ENCODE results near the gene NOTCH1.
"Not testable (repeated sequence)": the region's sequence is repeated elsewhere in the genome, so short reads cannot be mapped to it uniquely, and the experiment has no call there.

NOTCH1 gene

DNA sequence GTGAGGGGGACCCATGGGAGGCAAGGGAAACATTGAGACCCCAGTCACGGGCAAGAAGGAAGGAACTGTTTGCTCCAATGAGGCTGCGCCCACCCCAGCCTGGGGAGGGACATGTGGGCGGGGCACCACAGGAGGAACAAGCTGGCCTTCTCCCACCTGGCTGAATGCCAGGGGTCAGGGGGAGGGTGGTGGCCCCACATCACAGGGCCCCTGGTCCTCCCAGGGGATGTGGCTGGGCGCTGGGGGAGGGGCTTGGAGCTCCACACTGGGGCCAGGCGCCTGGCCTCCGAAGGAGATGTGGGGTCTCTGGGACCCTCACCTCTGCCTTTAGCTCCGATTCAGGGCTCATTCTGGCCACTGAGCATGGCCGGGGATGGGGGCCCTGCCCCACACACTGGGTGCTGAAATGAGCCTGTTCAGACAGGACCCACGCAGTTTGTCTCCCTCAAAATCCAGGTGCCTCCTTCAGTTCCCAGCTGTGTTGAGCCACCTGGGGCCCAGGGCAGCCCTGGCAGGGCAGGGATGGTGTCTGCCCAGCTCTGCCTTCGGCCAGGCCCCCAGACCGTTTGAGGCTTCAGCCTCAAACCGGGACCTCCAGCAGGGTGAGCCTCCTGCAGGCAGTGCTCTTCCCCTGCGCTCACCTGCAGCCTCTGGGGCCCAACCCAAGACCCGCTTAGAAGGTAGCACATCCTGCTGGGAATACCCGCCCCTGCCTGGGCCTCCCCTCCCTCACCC, 33.2 kb upstream of the NOTCH1 start:
- peak; percentile 65 for DNase-seq (ENCODE audit: low spot score)

DNA sequence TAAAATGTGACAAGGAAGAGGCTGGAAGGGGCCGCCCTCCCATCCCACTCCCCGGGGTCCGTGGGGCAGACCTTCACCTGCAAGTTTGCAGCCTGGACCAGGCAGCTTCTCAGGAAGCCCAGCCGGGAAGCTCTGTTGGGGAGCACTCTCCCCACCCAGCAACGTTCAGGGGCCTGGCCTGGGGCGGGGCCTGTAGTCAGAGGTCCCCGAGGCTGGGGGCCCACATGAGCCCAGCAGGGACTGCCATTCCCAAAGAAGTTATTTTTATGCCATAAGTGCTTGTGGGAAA, 32.7 kb upstream of the NOTCH1 start:
- no peak for DNase-seq (ENCODE audit: low spot score)

DNA sequence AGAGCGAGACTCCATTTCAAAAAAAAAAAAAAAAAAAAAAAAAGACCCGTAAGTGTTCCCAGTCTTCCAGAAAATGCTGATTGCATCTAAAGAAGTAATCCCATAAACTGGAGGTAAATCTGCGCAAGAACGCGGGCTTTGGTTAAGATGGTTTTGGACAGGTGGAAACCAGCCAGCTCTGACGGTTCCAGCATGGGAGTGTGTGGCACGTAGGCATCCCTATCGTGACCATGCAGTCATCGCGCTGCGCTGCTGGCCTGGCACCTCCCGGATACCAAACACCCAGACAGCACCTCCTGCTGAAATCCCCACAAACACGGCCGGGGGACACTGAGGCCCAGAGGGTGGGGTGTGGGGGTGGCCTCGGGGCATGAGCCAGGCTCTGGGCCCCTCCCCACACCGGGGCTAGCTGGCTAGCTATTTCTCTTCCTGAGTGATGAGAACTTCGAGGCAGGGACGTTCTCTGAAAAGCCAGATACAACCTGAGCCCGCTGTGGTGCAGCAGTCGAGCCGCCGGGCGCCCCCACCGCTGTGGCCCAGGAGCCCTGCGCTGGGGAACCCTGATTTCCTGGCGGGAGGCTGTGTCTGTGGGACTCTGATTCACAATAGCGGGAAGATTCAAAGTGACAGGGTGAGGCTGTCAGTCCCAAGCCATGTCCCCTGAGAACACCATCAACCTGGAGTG, 32.2 kb upstream of the NOTCH1 start:
- no peak for DNase-seq (ENCODE audit: low spot score)

DNA sequence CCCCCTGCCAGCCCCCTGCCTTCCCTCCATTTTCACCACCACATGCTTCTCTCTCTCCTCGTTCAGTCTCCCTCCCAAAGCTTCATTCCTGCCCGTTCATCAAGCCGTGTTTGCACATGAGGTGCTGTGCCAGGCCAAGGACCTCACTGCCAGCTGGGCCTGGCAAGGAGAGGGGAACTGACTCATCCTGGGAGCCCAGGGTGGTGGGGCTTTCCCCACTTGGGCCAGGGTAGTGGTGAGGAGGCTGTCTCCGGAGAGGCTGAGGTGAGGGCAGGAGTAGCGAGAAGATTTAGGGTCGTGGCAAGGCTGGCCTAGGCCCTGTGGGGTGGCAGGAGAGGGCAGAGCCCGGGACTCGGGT, 30.4 kb upstream of the NOTCH1 start:
- DNase-seq (ENCODE audit: low spot score), result no peak

DNA sequence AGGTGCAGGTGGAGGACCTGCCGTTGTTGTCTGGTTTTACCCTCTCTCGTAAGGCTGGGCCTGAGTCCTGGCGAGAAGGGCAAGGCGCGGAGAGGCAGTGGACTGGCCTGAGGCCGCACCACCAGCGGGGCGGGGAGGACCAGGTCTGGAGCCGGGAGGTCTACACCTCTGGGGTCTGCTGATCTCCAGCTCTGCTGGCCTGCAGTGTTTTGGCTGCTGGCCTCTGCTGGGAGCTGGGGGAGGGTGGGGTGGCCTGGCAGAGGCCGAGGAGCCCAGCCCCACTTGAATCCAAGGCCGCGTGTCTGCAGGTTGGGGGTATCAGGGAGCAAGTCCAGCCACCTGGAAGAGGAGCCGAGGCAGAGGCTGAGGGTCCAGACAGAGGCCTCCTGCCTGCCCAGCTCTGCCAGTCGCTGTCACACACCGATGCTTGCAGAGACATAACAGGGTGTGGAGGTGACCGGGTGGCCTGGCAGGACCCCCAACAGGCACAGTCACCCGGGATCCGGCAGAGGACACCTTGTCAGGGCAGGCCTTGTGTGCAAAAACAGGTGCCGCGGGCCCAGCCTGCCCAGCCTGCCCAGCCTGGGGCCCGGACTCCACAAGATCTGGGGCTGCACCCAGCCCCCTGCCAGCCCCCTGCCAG, 29.9 kb upstream of the NOTCH1 start:
- DNase-seq (ENCODE audit: low spot score), result no peak

DNA sequence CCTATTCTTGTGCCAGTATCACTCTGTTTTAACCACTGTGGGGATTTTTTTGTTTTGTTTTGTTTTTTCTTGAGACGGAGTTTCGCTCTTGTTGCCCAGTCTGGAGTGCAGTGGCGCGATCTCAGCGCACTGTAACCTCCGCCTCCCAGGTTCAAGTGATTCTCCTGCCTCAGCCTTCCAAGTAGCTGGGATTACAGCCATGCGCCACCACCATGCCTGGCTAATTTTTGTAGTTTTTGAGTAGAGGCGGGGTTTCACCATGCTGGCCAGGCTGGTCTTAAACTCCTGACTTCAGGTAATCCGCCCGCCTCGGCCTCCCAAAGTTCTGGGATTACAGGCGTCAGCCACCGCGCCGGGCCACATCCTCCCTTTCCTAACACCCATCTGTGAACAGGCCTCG, 28.8 kb upstream of the NOTCH1 start:
- DNase-seq (ENCODE audit: low spot score), result not testable (repeated sequence)

DNA sequence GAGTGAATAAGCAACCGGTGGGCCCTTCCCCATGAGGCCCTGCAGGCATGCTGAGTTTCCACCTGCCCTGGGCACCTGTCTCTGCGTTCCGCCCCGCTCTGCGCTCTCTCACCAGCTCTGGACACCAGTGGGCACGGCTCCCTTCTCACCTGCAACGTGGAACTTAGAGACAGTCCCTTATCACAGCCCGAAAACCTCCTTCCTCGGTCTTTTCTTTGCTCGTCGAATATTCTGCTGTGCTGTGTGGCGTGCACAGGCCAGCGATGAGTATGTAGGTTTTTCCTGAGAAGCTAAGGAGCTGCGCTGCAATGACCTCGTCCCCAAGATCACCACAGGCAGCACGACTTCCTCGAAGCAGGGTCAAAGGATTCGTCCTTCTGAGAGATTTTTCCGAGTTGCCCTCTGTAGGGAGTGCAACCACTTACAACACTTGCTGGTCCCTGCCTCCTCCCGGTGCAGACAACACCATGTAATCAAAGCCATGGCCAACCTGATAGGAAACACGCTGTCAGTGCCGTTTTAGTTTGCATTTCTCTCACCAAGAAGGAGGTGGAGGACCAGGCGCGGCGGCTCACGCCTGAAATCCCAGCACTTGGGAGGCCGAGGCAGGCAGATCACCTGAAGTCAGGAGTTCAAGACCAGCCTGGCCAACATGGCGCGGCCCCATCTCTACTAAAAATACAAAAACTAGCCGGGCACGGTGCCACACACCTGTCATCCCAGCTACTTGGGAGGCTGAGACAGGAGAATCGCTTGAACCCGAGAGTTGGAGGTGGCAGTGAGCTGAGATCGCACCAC, 27.2 kb upstream of the NOTCH1 start:
- no peak for DNase-seq (ENCODE audit: low spot score)

DNA sequence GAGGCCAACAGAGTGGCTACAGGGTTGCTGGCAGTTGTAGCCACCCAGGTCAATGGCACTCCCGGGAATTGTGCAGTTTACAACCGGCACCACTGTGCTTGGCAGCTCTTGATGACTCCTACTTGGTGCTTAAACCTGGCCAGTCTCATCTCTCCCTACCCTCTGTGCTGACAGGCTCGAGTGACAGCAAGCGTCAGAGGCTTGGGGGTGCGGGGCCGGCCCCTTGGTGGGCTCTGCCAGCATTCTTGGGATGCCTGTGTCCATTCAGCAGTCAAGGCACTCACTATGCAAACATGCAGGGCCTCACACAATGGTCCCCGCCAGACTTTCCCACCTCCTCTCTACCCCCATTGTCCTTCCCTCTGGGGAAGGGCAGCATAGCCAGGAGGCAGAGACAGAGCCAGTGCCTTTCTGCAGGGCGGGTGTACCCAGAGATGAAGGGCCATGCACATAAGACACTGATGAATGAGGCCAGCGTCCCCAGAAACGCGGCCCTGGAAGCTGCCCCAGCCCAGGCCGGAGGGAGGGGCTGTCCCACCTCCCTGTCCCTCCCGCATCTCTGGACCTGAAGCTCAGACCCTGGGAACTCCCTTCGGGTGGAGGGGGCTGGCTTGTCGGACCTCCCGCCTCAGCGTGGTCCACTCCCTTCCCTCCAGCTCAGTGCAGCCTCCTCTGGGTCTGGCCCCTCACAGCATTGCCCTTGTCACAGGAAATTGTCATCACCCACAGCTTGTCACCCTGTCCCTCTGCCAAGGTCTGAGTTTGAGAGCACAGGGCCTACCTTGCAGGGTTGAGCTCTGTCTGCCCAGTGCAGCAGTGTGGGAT, 26.4 kb upstream of the NOTCH1 start:
- DNase-seq (ENCODE audit: low spot score), result peak; percentile 65

DNA sequence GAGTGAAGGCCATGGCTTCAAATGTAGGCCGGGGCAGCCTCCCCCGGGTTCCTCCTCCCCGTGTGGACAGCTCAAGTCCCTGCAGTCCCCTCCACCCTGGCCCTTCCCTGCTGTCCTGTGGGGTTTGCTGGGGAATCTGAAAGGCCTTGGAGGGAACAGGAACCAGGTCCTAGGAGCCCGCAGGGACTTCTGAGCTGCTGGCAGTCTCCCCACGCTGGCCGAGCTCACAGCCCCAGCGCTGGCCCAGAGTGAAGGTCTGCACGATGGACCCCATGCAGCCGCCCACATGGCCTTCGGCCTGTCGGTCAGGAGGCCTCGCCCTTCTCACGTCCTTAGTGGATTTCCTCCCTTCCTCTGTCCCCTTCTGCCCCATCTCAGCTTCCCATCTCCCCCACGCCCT, 25.7 kb upstream of the NOTCH1 start:
- no peak for DNase-seq (ENCODE audit: low spot score)

DNA sequence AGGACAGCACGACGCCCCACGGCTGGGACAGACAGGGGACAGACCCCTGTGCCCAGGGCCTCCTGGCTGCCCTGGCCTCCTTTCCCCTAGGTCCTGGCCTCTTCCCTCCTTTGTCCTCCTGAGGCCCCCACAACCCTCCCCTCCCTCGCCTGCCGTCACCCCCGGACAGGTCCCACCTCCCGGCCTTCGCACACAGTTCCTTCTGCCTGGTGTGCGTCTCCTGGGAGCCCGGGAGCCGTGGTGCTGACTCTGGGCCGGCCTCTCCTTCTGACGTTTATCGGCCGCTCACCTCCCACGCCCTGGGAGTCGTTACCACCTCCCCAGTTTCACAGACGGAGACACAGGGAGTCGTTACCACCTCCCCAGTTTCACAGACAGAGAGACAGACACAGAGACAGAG, 25.1 kb upstream of the NOTCH1 start:
- no peak for DNase-seq (ENCODE audit: low spot score)

DNA sequence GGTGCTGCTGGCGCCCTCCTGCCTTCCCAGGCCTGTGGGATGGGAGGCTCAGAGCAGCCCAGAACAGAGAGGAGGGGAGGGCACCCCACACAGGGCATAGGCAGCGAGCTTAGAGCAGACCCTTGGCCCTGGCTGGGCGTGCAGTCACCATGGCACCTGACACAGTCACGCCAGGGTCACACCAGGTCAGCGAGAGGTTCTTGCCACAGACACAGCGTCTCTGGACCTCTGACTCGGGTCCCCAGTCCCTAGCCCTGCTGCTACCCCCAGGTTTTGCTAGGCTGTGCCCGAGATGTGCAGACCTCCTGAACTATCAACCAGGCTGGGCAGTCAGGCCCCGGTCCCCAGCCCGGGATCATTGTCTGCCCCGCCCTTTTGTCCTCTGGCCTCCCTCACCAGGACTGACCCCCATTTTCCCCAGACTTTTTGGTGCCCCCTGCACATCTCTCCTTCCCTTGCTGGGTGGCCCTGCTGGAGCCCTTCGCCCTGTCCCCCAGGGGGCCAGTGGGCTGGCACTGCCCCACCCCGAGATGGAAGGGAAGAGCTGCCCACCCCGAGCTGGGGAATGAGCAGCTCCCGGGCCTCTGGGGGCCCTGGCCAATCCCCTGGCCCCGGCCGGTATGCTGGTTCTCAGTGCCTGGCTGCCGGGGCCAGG, 24.5 kb upstream of the NOTCH1 start:
- DNase-seq (ENCODE audit: low spot score), result no peak

DNA sequence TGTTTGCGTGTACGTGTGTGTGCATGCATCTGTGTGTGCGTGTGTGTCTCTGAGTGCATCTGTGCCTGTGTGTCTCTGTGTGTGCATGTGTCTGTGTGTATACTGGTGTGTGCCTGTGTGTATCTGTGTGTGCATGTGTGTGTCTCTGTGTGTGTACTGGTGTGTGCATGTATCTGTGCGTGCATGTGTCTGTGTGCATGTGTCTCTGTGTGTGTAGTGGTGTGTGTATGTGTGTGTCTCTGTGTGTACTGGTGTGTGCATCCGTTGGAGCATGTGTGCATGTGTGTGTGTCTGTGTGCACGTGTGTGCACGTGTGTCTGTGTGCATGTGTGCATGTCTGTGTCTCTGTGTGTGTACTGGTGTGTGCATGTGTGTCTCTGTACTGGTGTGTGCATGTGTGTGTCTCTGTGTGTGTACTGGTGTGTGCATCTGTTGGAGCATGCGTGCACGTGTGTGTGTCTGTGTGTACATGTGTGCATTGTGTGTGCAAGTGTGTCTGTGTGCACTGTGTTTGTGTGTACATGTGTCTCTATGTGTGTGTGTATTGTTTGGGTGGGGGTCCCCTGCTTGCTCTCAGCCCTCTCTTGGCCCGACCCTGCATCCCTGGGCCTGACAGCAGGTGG, 23.8 kb upstream of the NOTCH1 start:
- no peak for DNase-seq (ENCODE audit: low spot score)

DNA sequence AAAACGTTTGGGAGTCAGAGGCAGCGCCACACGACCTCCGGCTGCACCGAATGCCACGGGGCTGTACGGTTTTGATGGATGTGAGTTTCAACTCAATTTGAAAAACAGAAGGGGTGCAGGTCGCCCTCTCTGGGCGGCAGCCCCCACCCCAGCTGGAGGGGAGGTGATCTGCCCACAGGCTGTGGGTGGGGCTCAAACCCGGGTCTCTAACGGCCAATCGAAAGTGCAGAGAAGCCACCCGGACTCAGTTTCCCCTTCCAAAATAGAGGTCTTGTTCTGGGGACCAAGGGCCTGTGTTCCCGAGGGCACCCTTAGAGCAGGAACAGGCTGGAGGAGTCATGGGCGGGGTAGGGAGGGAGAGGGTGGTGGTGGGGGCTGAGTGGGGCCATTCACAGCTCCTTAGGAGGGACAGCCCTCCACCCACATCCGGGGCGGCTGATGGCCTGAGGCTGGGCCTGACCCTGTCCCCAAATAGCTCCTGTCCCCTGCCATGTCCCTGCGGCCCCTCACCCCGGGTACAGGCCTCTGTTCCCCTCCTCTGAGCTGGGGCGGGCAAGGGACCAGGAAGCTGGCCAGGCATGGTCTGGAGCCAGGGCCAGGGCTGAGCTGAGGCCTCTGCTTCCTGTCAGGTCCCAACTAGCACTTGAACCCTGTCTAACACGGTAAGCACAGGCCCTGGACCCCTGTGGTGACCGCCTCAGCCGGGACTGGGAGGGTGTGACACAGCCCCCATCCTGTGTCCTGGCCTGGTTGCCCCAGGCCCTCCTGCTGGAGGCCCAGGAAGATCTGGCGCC, 22.6 kb upstream of the NOTCH1 start:
- DNase-seq (ENCODE audit: low spot score), result no peak

DNA sequence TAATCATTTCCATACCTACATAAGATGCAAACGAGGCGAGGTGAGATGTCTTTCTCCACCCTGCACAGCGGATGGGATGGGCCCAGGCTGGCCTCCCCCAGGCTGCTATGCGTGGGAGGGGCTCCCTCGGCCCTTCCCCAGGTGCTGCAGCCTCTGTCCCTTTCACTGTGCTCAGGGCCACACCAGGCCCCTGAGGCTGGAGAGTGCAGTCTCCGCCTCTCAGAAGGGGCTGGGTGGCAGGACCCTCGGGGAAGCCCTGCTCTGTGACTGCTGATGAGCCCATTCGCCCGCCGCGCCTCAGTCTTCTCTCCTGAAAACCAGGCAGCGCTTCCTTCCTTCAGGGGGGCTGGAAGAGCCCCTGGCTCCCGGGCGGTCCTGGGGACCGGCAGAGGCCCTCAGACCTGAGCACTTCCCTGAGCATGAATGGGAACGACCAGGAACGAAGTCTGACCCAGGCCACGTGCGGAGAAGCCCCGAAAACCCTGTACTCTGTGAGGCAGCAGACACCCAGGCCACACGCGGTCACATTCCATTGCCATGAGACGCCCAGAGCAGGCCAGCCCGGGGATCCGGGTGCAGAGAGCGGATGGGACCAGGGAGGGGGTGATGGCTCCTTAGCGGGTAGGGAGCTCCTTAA, 21.9 kb upstream of the NOTCH1 start:
- peak; percentile 87 for DNase-seq (ENCODE audit: low spot score)

DNA sequence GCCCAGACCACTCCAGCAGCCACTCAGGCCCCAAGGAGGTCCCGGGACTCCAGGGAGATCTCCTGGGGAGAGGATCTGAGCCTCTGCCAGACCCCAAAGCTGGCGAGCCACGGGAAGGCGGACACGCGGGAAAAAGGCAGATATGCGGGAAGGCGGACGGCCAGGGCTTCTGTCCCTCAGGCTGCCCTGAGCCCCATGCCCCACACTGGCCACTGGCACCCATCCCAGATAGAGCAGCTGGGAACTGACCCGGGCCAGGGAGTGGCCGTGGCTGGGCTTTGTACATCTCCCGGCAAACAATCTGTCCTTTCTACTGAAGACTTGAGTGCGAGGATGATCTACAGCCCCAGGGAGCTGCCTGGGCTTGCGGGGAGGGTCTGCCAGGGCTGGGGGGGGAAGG, 21.1 kb upstream of the NOTCH1 start:
- no peak for DNase-seq (ENCODE audit: low spot score)

DNA sequence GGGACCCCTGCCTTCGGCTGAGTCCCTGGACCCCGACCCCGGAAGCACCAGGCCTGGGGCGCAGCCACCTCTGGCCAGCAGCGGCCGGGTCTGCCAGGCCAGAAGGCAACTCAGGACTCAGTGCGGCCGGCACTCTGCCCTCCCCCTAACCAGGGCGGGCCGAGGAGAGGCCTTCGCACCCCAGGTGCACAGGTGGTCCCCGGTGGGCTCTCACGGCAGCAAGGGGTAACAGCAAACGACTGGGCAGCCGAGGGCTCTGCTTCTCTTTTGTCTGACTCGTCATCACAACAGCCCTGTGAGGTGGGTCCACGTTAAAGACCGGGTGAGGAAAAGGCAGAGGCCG, 20.7 kb upstream of the NOTCH1 start:
- no peak for DNase-seq (ENCODE audit: low spot score)

DNA sequence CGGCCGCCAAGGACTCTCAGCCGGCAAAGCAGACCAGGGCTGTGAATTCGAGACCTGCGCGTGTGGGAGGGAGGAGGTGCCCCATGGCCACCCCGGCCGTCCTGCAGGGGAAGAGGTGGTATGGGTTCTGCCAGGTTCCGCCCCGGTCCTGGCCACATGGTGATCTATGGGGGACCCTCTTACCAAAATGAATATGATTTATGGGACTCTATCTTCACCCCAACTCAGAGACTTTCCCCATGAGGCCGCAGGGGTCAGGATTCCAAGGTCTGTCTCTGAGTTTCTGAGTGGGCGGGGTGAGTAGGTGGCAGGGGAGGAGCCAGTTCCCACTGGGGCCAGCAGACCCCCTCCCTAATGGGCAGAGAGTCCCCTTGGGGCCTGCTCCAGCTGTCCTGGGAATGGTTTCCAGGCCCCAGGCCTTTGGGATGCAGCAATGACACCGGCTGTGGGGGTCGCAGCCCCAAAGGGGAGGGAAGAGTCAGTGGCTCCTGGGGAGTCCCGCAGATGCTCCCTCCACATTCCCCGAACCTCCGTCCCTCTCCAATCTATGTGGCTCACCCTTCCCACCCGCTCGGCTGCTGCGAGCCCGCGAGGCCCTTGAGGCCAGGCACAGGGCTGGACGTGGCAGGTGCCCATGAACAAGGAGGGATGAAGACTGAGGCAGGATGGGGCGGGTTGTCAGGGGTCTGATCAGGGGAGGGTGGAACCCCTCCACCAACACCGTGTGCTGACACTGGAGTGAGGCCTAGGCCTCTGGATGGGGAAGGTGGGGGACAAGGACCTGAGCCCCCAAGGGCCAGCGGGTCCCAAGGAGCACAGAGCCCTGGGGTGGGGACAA, 20.1 kb upstream of the NOTCH1 start:
- no peak for DNase-seq (ENCODE audit: low spot score)

DNA sequence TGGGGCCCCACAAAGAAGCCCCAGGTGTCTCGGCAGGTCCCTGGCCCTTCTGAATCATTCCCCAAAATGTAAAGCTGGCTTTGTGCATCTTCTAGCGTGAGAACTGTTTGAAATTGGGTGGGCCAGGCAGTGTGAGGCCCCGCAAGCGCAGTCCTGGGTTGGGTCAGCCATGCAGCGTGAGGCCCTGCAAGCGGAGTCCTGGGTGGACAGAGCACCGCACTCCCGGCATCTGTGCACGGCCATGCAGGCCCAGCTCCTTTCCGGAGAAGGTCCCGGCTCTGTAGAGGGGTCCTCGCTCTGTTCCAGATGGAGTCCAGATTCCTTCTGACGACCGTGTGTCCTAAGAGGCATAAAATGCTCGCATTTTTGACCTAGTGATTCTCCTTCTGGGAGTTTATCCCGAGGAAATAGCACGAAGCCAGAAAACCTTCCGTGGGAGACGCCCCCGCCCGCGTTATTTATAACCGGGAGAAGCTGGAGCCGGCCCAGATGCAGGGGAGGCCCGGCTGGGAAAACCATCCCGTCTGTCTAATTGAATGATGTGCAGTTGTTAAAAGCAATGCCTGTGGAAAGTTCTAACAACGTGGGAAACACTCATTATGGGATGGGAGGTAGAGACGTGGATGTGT, 19.4 kb upstream of the NOTCH1 start:
- DNase-seq (ENCODE audit: low spot score), result no peak

All from HuH-7.5 (cell line).